A549 treated with DMSO at 1 μM for 4 hours (cell line): ENCODE results near the gene CLPTM1. TPM values are rescaled to one million over a fixed set of nuclear protein-coding genes. Genes with fewer than 3 reads are reported as not detected.

Source experiments
- total RNA-seq: library from RNA; stranded (reverse); fragments of 200-300 nt; extraction: Qiagen RNA extraction; gene quantifications from 5 replicates; pipeline ENCODE4 v1.2.3, GENCODE V29; 2022; ENCODE audit warnings: low read depth

The CLPTM1 gene, protein sequence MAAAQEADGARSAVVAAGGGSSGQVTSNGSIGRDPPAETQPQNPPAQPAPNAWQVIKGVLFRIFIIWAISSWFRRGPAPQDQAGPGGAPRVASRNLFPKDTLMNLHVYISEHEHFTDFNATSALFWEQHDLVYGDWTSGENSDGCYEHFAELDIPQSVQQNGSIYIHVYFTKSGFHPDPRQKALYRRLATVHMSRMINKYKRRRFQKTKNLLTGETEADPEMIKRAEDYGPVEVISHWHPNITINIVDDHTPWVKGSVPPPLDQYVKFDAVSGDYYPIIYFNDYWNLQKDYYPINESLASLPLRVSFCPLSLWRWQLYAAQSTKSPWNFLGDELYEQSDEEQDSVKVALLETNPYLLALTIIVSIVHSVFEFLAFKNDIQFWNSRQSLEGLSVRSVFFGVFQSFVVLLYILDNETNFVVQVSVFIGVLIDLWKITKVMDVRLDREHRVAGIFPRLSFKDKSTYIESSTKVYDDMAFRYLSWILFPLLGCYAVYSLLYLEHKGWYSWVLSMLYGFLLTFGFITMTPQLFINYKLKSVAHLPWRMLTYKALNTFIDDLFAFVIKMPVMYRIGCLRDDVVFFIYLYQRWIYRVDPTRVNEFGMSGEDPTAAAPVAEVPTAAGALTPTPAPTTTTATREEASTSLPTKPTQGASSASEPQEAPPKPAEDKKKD
- total RNA-seq = 136 to 197 TPM (median 165 TPM) in 5 replicates

DNA sequence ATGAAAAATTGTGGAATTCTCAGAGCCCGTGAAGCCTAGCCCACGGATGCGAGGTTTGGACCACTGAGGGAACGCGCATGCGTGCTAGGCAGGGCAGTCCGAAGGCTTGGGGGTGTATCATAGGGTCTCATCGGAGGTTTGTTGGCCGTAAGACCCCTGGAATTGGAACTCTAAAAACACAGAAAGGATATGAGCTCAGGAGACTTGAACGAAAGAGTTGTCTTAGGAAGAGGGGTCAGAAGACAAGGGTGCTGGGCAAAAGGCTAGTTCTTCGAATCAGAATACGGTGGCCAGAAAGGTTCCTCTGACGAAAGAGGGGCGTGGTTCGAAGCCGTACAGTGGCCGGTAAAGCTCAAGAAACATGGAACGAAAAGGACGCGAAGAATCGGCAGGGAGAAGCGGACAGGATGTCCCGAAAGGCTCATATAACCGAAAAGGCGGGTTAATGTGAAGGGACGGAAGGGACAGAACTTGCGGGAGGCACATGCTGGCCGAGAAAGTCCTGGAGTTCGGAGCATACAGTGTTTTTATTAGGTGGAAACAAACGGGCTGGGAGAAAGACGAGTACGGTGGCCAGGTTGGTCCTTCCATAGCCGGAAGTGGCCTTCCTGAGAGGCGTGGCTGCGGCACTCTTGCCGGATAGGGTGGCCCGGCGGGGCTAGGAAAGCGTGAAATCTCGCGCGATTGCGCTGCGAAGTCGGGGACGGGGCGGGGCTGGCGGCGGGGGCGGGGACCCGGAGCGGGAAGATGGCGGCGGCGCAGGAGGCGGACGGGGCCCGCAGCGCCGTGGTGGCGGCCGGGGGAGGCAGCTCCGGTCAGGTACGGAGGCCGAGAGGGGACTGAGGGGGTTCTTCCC lies at the start of gene CLPTM1:
Gene CLPTM1, plus strand, starts transcription at position 732 of the 856 bp plus-strand sequence. Its CDS starts 16 bp downstream, at position 748.

DNA sequence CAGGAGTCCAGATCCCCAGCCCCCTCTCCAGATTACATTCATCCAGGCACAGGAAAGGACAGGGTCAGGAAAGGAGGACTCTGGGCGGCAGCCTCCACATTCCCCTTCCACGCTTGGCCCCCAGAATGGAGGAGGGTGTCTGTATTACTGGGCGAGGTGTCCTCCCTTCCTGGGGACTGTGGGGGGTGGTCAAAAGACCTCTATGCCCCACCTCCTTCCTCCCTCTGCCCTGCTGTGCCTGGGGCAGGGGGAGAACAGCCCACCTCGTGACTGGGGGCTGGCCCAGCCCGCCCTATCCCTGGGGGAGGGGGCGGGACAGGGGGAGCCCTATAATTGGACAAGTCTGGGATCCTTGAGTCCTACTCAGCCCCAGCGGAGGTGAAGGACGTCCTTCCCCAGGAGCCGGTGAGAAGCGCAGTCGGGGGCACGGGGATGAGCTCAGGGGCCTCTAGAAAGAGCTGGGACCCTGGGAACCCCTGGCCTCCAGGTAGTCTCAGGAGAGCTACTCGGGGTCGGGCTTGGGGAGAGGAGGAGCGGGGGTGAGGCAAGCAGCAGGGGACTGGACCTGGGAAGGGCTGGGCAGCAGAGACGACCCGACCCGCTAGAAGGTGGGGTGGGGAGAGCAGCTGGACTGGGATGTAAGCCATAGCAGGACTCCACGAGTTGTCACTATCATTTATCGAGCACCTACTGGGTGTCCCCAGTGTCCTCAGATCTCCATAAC lies 49.6 kb upstream of the CLPTM1 start, which contains the start of gene APOE:
Gene APOE, plus strand, starts transcription at position 360 of the 724 bp plus-strand sequence. CDS start 829 bp downstream, outside the sequence.

DNA sequence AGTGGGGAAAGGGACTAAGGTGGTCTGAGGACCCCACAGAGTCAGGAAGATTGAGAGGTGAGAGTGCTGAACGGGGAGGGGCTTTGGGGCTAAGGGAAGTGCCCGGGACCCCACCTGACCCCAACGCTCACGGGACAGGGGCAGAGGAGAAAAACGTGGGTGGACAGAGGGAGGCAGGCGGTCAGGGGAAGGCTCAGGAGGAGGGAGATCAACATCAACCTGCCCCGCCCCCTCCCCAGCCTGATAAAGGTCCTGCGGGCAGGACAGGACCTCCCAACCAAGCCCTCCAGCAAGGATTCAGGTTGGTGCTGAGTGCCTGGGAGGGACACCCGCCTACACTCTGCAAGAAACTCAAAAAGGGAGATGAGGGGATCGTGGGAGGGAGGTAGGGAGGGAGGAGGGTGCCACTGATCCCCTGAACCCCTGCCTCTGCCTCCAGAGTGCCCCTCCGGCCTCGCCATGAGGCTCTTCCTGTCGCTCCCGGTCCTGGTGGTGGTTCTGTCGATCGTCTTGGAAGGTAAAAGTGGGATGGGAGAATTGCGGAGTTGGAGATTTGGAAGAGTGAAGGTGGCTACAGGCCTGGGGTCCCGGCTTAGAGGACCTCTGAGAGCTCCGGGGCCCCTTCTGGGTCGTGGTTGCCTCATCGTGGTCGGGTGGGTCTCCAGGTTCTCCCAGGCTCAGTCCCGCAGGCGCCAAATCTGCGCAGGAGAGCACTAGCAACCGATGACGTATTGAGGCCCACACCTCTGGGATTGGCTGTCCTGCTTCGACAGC lies 40.6 kb upstream of the CLPTM1 start, which contains the start of gene APOC1:
Gene APOC1, plus strand, starts transcription at position 176 of the 774 bp plus-strand sequence. Its CDS starts 284 bp downstream, at position 460.

DNA sequence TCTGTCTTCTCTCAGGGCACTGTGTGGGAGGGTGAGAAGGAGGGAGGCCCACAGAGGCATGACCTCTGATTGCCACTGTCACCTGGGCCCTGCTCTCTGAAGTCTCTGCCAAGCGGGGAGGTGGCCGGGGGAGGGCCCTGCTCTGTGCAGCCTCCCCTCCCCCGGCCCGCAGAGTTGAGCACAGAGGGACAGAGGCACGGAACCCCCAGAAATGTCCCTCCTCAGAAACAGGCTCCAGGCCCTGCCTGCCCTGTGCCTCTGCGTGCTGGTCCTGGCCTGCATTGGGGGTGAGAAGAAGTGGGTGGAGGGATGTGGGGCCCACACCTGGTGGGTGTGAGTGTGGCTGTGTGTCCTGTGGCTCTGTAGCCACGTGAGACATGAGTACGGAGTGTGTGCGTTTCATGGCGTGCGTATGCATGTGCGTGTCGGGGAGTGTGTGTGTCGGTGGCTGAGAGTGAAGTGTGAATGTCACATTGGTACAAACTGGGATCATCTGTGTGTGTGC lies 13.1 kb upstream of the CLPTM1 start, which contains the start of gene APOC4:
Gene APOC4, plus strand, starts transcription at position 171 of the 505 bp plus-strand sequence. Its CDS starts 41 bp downstream, at position 212.

DNA sequence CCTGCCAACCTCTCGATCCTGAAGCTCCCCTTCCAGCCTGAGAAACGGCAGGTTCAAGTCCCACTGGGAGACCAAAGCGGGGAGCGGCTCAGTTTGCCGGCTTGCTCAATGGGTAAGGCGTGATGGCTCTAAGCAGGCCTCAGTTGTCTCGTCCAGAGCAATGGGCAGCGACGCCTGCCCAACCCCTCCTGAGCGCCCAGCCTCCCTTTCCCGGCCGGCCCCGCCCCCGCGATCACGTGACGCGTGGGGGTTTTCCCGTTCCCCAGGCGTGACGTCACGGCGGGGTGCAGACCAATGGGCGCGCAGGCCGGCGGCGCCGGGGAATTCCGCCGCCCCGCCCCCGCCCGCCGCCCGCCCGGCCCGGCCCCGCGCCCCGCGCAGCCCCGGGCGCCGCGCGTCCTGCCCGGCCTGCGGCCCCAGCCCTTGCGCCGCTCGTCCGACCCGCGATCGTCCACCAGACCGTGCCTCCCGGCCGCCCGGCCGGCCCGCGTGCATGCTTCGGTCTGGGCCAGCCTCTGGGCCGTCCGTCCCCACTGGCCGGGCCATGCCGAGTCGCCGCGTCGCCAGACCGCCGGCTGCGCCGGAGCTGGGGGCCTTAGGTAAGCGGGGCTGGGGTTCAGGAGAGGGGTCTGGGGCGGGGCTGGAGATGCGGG lies 46.0 kb downstream of the CLPTM1 start, which contains the start of gene RELB:
Gene RELB, plus strand, starts transcription at position 378 of the 653 bp plus-strand sequence. Its CDS starts 116 bp downstream, at position 494.

DNA sequence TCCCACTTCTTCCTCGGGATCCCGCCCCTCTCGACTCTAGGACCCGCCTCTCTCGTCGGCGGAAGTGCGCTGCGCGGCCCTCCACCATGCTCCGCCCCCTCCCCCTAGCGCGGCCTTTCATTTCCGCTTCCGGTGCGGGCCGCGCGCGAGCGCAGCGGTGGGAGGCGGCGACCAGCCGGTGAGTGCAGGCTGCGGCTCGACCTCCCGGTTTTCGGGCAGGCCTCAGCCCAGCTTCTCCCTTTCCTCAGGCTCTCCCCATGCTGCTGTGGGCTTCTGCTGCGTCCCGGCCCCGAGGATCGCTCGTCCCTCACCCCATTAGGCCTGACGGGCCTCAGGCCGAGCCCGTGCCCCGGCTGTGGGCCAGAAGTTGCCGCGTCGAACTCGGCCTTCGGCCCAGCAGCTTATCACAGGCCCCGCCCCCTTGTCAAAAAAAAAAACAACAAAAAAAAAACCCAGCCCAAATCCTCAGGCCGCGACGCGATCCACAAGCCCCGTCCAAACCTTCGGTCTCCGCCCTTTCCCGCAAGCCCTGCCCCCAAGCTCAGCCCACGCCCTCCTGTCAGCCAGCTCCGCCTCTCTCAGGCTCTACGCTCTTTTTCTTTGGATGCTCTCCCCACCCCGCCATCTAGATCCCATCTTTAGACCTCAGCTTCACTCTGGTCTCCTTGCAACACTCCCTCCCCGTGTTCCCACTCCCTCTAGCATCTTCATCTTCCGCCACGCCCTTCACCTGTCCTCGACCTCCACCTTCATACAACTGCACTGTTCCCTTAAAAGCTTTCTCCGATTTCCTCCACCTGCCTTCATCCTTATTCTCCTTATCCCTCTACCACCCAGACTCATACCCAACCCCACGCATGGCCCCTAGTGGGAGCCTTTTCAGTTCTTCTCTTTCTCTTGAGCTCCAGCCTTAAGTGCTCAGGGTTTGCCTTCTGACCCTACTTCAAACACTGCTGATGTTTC lies 84.0 kb downstream of the CLPTM1 start, which contains the start of gene CLASRP:
Gene CLASRP, plus strand, starts transcription at position 115 of the 963 bp plus-strand sequence. CDS start 1,168 bp downstream, outside the sequence.

Other genes with a start within 250 kb of the CLPTM1 start
- gene BCL3, start 206.7 kb upstream of the CLPTM1 start, total RNA-seq = 55.3 to 116 TPM (median 89.8 TPM) in 5 replicates
- not detected in 5 replicates for gene CBLC, start 177.5 kb upstream of the CLPTM1 start, total RNA-seq
- gene BCAM, start 146.3 kb upstream of the CLPTM1 start, total RNA-seq = 67.7 to 91.0 TPM (median 77.6 TPM) in 5 replicates
- gene NECTIN2, start 109.1 kb upstream of the CLPTM1 start, total RNA-seq = 75.5 to 88.4 TPM (median 83.4 TPM) in 5 replicates
- gene TOMM40, start 64.1 kb upstream of the CLPTM1 start, total RNA-seq = 206 to 267 TPM (median 230 TPM) in 5 replicates
- gene APOE, start 49.6 kb upstream of the CLPTM1 start, total RNA-seq = 12.2 to 15.8 TPM (median 13.3 TPM) in 5 replicates
- 109 to 128 TPM (median 117 TPM) in 5 replicates for gene APOC1, start 40.8 kb upstream of the CLPTM1 start, total RNA-seq
- gene APOC4, start 13.1 kb upstream of the CLPTM1 start, total RNA-seq = not detected in 5 replicates
- gene APOC2, start 9.3 kb upstream of the CLPTM1 start, total RNA-seq = not detected in 5 replicates
- gene RELB, start 46.1 kb downstream of the CLPTM1 start, total RNA-seq = 41.9 to 59.2 TPM (median 49.1 TPM) in 5 replicates
- gene CLASRP, start 83.7 kb downstream of the CLPTM1 start, total RNA-seq = 54.6 to 69.9 TPM (median 62.3 TPM) in 5 replicates
- gene ZNF296, start 121.1 kb downstream of the CLPTM1 start, total RNA-seq = 6.6 to 9.2 TPM (median 7.7 TPM) in 5 replicates
- 83.7 to 92.7 TPM (median 88.0 TPM) in 5 replicates for gene GEMIN7, start 123.9 kb downstream of the CLPTM1 start, total RNA-seq
- gene PPP1R37, start 137.8 kb downstream of the CLPTM1 start, total RNA-seq = 19.5 to 31.8 TPM (median 29.7 TPM) in 5 replicates
- gene NKPD1, start 205.6 kb downstream of the CLPTM1 start, total RNA-seq = 0.04 to 0.09 TPM (median 0.05 TPM) in 5 replicates
- gene TRAPPC6A, start 222.9 kb downstream of the CLPTM1 start, total RNA-seq = 34.8 to 41.6 TPM (median 37.2 TPM) in 5 replicates
- 11.6 to 15.2 TPM (median 13.4 TPM) in 5 replicates for gene BLOC1S3, start 223.4 kb downstream of the CLPTM1 start, total RNA-seq